Stimulated activated CD4-positive, alpha-beta T cell treated with anti-CD3 and anti-CD28 coated beads, Interleukin-4, amount 100 ng/mL, for 48 hours (primary cell): ENCODE measurements around the gene RLBP1.

Source experiments
- DNase-seq, 2 donors: peaks; one replicate each; pipeline ENCODE4 v3.0.0-alpha.2; 2020; ENCODE audit warnings: low read depth in 2 of 2

Gene RLBP1

GRCh38 chr15:89178307-89178977 is 42.9 kb downstream of the RLBP1 start:
- no peak for DNase-seq

GRCh38 chr15:89177633-89178306 is 43.6 kb downstream of the RLBP1 start:
- peak; percentile 47 to 53 for DNase-seq

- no peak for DNase-seq
Measured at GRCh38 chr15:89177116-89177515, 44.3 kb downstream of the RLBP1 start.

GRCh38 chr15:89175617-89176191 is 45.7 kb downstream of the RLBP1 start:
- DNase-seq: no peak

- no peak for DNase-seq
Measured at GRCh38 chr15:89174476-89174875, 46.9 kb downstream of the RLBP1 start.

- no peak for DNase-seq
Measured at GRCh38 chr15:89172921-89173320, 48.5 kb downstream of the RLBP1 start.

DNA sequence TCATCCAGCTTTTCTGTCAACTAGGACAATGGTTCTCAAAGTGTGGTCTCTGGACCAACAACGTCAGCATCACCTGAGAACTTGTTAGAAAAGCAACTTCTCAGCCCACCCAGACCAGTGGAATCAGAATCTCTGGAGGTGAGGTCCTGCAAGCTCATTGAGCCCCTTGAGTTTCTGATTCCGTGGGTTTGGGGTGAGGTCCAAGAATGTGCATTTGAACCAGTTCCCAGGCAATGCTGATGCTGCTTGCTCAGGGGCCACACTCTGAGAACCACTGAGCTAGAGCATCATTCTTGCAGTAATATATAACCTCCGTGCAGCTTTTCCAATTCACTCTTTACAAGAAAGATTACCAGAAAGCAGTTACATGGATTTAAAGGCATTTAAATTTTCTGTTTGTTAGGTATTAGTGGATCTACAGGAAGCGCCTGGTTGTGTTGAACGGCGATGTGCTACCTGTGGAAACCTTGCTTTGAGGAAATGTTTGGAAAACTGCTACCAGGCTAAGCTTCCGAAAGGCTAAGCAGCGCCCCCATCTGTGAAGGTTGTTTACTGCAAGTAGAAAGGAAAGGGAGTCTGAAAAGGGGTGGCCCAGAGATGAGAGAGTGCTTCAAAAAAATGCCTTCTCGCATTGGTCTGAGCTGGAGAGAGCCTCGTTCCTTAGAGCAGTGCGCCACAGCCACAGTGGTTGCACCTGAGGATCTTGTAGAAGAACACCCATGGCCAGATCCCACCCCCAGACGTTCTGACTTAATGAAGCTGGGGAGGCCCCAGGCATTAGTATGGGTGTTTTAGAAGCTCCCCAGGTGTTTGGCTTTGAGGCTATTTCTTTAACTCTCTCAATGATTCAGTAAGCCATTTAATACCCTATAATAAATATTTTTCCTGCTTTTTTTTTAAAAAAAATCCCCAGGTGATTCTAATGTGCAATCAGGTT is 50.0 kb downstream of the RLBP1 start:
- DNase-seq: peak; percentile 16 to 34

DNA sequence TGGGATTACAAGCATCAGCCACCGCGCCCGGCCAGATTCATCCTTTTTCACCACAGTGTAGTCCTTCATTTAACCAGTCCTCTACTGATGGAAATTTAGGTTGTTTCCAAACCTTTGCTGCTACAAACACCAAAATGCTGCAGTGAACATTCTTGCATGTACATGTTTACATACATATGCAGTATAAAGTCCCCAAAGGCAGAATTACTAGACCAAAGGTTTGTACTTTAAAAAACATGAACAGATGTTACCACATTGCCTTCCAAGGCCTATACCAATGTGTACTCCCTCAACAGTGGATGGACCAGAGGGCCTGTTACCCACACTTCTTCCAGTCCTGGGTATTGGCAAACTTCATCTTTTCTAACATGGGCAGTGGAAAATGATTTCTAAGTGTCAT is 51.0 kb downstream of the RLBP1 start:
- no peak for DNase-seq

- no peak for DNase-seq
Measured at GRCh38 chr15:89168316-89168833, 53.0 kb downstream of the RLBP1 start.

DNA sequence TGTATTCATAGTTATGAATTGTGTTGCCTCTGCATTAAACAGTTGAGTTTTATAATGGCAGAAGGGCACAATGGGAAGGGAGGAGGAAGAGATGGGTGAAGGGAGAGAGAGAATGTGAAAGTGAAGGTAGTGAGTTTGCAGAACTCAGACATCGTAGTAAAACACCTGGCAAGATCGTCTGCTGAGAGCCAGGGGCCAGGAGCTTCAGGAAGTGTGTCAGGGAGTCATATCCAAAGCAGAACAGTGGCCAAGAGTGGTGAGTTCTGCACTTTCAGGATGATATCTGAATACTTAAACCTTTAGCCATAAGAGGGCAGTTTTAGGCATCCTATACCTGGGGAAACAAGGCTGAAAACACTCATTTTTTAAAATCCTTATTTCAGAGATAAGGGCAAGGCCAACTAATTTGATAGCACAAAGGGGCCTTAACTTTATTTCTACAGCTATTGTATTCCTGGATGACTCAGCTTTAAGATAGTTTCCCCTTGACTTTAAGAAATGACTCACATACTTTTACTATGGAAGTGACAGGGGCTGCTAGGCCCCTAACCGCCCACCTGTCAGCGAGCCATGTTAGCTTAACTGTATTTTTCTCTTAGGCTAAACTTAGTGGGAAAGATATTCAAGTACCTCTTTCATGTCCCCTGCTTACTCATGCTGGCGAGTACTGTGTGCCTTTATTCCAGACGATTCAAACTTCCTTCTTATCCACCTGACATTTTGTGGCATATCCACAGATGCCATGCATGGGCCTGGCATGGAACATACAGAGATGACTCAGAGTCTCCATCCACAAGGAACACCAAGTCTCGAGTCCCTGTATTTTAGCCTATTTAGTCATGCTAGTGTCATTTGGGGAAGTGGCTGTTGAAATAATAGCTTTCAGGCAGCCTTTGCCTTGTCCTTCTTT is 53.9 kb downstream of the RLBP1 start:
- DNase-seq: peak; percentile 55 to 67

- no peak for DNase-seq
Measured at GRCh38 chr15:89165677-89166076, 55.7 kb downstream of the RLBP1 start.

DNA sequence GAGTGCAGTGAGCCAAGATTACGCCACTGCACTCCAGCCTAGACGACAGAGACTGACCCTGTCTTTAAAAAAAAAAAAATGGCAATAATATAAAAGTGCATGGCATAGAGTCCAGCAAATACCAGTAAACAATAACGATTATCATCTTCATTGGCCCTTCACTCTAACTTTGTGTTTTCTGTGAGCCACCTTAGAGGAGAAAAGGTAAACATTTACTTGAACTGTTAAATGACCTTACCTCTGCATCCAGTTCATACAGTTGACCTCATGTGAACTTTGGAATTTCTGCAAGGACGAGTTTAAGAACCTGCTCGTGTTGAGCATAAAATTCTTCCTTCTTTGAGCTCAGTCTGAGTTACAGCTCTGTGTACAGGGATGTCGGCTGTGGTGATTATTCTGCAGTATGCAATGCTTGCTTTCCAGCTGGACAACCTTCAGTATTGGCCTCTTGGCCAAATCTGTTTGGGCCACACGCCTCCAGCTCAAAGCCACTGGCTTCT is 56.6 kb downstream of the RLBP1 start:
- no peak for DNase-seq

GRCh38 chr15:89163271-89164055 is 57.9 kb downstream of the RLBP1 start:
- no peak for DNase-seq

DNA sequence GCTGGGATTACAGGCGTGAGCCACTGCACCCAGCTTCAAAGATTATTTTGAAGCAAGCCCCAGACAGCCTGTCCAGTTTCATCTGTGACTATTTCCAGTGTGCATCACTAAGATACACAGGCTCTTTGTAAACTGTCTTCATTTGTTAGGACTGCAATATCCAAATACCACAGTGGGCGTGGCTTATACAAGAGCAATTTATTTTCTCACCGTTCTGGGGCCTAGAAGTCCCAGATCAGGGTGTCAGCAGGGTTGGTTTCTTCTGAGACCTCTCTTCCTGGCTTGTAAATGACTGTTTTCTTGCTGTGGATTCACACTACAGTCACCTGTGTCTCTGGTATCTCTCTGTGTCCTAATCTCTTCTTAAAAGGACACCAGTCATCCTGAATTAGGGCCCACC is 59.7 kb downstream of the RLBP1 start:
- DNase-seq: no peak
